Measurements from ENCODE around the gene ACTRT2. TPM values are rescaled to one million over a fixed set of nuclear protein-coding genes. Genes with fewer than 3 reads are reported as not detected.
A peak's percentile ranks its signal among the peaks of the same experiment; 100 is the strongest.

Gene ACTRT2
- polyA plus RNA-seq, 4 donors: not detected

GRCh38 chr1:2983319-2983705, 38.0 kb upstream of the ACTRT2 start:
- no peak for DNase-seq (ENCODE audit: low read depth in 4 of 4, low spot score in 2 of 4)

DNA sequence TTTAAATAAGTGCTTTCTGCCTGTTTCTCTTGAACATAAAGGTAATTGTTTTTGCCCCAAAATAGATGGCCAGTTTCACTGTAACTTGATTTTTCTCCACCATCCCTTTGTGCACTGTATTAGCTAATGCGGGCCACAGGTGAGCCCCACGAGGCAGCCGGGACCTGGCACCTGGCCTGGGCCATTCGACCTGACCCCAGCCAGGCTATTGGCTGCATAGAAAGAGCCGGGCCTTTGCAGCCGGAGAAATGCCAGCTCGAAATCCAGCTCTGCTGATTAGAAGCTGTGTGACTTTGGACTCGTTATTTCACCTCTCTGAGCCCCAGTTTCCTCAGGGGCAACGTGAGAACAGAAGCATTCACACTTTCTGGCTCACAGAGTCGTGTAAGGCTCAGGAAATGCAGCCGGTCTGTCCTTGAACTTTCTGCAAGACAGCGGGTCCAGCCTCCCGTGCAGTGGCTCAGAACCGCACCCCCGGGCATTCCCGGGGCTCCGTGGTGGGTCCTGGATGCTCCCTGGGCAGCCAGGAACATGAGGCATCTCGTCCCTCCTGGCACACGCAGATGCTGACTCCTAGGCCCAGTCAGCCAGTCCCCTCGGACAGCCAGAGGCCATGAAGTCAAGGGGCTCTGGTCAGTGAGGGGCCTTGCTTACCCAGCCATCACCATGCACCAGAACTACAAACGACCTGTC, 37.4 kb upstream of the ACTRT2 start:
- no peak for DNase-seq (ENCODE audit: low read depth in 4 of 4, low spot score in 2 of 4)

DNA sequence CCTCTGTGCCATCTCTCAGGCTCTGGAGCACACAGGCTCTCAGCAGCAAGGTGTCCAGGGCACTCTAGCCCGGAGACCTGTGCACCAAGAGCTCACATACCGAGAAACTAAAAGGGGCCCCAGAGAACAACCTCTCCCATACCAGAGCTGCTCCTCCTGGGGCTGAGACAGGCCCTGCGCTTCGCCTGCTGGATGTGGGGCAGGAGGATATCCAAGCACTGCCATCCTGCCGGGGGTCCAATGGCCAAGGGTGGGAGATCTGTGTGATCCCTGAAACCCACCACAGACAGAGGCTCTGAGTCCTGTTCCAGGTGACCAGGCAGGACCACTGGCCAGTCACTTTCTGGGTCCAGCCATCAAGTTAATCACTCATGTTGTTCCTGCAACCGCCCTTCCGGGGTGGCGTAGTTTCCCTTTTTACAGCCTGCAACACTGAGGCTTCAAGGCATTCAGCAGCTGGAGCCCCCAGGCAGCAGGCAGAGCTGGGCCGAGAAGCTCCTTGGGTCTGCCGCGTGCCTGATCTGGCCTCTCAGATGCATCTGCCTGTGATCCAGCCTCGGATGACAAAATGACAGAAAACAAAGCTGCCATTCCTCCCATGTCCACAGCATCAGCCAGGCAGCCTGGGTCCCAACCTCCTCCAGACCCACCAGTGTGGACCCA, 36.7 kb upstream of the ACTRT2 start:
- DNase-seq (ENCODE audit: low read depth in 4 of 4, low spot score in 2 of 4): no peak

DNA sequence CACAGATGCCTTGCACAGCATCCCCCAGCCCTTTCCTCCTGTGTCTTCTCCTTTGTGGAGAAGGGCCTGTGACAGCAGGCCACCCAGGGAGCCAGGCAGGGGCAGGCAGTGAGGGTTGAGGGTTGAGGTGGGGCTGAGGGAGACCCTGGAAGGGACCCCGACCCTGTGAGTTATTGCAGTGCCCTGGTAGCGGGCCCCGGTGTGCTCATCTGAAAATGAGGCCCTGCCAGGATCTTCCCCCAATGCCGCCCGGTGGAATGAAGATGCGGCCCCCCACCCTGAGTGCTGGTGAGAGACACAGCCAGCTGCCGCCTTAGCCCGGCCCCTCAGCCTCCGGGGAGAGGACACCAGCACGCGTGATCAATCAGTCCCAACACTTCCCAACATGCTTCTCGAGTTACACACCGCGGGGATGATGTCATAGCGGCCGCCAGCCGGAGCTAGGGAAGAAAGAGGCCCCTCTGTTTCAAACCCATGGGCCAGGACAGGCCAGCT, 36.2 kb upstream of the ACTRT2 start:
- peak in 3 of 4 donors; percentile 41 to 78 (median 51) for DNase-seq (ENCODE audit: low read depth in 4 of 4, low spot score in 2 of 4)

- DNase-seq (ENCODE audit: low read depth in 4 of 4, low spot score in 2 of 4): no peak
Measured at GRCh38 chr1:2985694-2986548, 35.3 kb upstream of the ACTRT2 start.

GRCh38 chr1:2986549-2987305, 34.5 kb upstream of the ACTRT2 start:
- DNase-seq (ENCODE audit: low read depth in 4 of 4, low spot score in 2 of 4): no peak

DNA sequence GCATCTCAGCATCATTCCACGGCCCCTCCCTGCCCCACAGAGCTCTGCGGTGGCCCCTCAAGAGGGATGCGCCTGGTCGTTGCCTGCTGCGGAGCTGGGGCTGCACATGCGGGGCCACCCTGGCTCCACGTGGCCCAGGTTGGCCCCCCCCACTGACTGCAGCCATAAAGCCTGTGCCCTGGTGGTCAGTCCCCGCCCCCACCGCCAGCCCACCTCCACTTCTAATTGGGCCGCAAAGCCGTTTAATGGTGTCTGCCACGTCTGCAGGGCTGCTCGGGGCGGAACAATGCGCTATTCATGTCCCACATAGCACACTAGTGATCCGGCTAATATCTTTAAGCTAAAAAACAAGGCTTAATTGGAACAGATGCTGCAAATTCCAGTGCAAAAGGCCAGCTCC, 33.5 kb upstream of the ACTRT2 start:
- DNase-seq (ENCODE audit: low read depth in 4 of 4, low spot score in 2 of 4): no peak

- DNase-seq (ENCODE audit: low read depth in 4 of 4, low spot score in 2 of 4): no peak
Measured at GRCh38 chr1:2988256-2988655, 33.0 kb upstream of the ACTRT2 start.

- DNase-seq (ENCODE audit: low read depth in 4 of 4, low spot score in 2 of 4): no peak
Measured at GRCh38 chr1:2989185-2989584, 32.1 kb upstream of the ACTRT2 start.

- no peak for DNase-seq (ENCODE audit: low read depth in 4 of 4, low spot score in 2 of 4)
Measured at GRCh38 chr1:2989976-2990375, 31.3 kb upstream of the ACTRT2 start.

GRCh38 chr1:2990376-2991115, 30.7 kb upstream of the ACTRT2 start:
- no peak for DNase-seq (ENCODE audit: low read depth in 4 of 4, low spot score in 2 of 4)

DNA sequence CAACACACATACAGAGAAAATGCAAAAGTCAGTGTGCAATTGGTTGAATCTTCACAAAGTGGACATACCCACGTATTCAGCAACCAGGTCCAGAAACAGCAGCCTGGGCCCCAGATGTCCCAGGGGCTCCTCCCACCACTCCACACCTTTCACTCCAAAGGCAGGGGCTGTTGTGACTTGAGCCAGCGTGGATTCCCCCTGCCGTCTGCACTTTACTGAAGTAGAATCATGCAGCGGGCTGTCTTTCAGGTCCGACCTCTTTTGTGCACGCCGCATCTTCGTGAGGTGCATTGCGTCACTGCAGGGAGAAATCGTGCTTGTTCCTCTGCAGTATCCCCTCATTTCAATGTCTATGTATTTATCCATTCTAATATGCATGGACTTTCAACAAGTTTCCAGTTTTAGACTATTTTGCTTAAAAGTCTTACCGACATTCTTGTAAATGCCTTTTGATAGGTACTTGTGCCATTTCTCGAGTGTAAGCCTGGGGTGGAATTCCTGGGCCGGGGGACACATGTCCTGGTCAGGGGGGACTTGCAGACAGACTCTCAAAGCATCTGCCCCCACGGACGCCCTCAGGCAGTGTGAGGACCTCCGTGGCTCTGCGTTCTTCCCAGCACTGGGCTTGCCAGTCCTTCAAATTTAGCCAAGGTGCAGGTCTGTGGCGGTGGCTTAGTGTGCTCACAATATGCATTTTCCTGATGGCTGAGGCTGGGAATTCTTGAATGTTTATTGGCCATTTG, 29.3 kb upstream of the ACTRT2 start:
- DNase-seq (ENCODE audit: low read depth in 4 of 4, low spot score in 2 of 4): no peak

- DNase-seq (ENCODE audit: low read depth in 4 of 4, low spot score in 2 of 4): no peak
Measured at GRCh38 chr1:2998503-2999100, 22.7 kb upstream of the ACTRT2 start.

DNA sequence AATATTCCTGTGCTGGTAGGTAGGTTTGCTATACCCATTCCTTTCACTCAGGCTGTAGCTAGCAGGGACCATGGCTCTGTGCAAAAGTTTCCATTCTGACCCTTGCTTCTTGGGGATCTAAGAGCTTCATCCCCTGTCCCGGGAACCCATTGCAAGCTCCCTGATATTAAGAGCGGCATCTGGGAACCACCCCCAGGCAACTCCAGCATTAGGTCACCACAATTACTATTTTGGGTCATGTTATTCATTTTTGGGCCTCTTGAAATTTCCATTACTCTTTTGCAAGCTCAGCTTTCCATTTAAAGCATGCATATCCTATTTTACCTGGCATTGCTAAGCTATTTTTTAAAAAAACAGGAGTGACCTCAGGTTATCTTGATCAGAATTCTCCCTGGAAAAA, 22.1 kb upstream of the ACTRT2 start:
- DNase-seq (ENCODE audit: low read depth in 4 of 4, low spot score in 2 of 4): no peak

DNA sequence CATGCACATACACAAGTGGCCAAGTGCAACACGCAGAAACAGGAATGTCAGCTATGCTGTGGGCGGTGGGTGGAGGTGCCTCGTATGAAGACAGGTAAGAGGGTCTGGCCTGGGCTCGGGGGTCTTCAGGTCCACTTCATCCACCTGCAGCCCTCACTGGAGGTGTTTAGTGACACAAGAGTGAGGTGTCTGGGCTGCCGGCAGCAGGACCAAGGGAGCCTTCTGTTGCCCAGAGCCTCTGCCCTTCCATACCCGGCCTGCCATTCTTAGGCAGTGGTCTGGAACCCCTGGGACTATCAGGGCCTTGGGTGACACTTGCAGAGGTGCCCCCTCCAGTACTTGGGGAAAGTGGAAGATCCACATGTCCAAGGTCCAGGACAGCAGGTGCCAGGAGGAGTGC, 21.7 kb upstream of the ACTRT2 start:
- no peak for DNase-seq (ENCODE audit: low read depth in 4 of 4, low spot score in 2 of 4)

DNA sequence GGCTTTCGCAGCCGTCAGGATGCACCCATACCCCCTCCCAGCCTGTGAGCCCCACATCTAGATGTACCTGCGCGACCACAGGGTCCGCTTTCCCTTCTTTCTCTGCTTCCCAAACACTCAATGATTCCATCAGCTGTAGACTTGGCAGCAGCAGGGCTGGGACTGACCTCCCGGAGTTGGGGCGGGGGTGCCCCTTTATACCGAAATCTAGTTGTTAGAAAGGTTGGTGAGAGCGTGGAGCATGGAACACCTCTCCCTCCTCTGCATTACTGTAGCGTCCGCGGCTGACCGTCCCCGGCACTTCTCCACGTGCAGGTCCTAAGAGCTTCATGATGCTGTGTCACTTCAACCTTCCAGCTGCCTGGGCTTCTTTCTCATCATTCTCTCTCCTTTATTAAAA, 21.1 kb upstream of the ACTRT2 start:
- DNase-seq (ENCODE audit: low read depth in 4 of 4, low spot score in 2 of 4): no peak

- no peak for DNase-seq (ENCODE audit: low read depth in 4 of 4, low spot score in 2 of 4)
Measured at GRCh38 chr1:3000671-3001470, 20.4 kb upstream of the ACTRT2 start.
